GM19452 (cell line): ENCODE results near the gene ROR2.

Experiments used
- ATAC-seq: cut with Tn5 transposase; IDR thresholded peaks from one replicate; pipeline ENCODE4 v1.9.1; 2021; ENCODE audit not compliant: unreplicated experiment

Gene ROR2

GRCh38 chr9:91882627-91883026, 67.4 kb downstream of the ROR2 start:
- no peak for ATAC-seq

- ATAC-seq = no peak
These were observed 69.6 kb downstream of the ROR2 start for GRCh38 chr9:91880378-91880972.

GRCh38 chr9:91879231-91879630, 70.8 kb downstream of the ROR2 start:
- no peak for ATAC-seq

- ATAC-seq = no peak
These were observed 76.4 kb downstream of the ROR2 start for GRCh38 chr9:91873637-91874051.

GRCh38 chr9:91868732-91869391, 81.2 kb downstream of the ROR2 start:
- ATAC-seq = no peak

- no peak for ATAC-seq
These were observed 82.3 kb downstream of the ROR2 start for GRCh38 chr9:91867740-91868139.

- no peak for ATAC-seq
These were observed 85.0 kb downstream of the ROR2 start for GRCh38 chr9:91865041-91865440.

GRCh38 chr9:91864380-91864779, 85.6 kb downstream of the ROR2 start:
- no peak for ATAC-seq

GRCh38 chr9:91863469-91863868, 86.6 kb downstream of the ROR2 start:
- ATAC-seq = no peak

GRCh38 chr9:91858213-91859030, 91.6 kb downstream of the ROR2 start:
- no peak for ATAC-seq

GRCh38 chr9:91857291-91858212, 92.5 kb downstream of the ROR2 start:
- no peak for ATAC-seq

- ATAC-seq = no peak
These were observed 93.6 kb downstream of the ROR2 start for GRCh38 chr9:91856419-91856818.

- no peak for ATAC-seq
These were observed 94.8 kb downstream of the ROR2 start for GRCh38 chr9:91855196-91855595.

GRCh38 chr9:91852801-91853347, 97.2 kb downstream of the ROR2 start:
- no peak for ATAC-seq

GRCh38 chr9:91849694-91850093, 100.3 kb downstream of the ROR2 start:
- ATAC-seq = no peak

GRCh38 chr9:91848146-91848545, 101.9 kb downstream of the ROR2 start:
- no peak for ATAC-seq

GRCh38 chr9:91847581-91848091, 102.4 kb downstream of the ROR2 start:
- ATAC-seq = no peak

- no peak for ATAC-seq
These were observed 104.1 kb downstream of the ROR2 start for GRCh38 chr9:91845879-91846278.

- ATAC-seq = no peak
These were observed 105.2 kb downstream of the ROR2 start for GRCh38 chr9:91844701-91845291.

GRCh38 chr9:91844190-91844589, 105.8 kb downstream of the ROR2 start:
- no peak for ATAC-seq
